ENCODE results near the gene CARD19. TPM values are rescaled to one million over a fixed set of nuclear protein-coding genes. Genes with fewer than 3 reads are reported as not detected.

The CARD19 gene
- total RNA-seq, 4 donors from 2014 or later: 34.7 to 74.4 (median 58.9) TPM

DNA sequence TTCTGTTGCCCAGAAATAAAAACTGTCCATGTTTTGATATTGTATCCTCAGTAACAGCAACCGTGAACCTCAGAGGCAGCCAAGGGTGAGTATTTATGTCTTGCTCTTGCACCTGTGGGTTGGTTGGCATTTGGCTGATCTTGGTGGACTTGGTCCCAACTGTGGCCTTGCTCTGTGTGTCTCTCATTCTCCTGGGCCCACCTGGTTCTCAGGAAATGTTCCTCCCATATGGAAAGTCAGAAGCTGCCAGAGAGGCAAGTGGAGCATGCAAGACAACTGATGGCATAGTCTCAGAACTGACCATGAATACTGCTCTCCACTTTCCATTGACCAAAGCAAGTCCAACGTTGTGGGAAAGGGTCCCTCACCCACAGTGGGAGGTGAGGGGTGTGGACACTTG lies 51.6 kb downstream of the CARD19 start:
- peaks cover 0 to 15% (median 6%) of the 10 kb centered on the region in 4 donors for H3K4me1 ChIP-seq
- no peaks in the 10 kb centered on the region for H3K36me3 ChIP-seq
- no peaks in the 10 kb centered on the region for H3K9me3 ChIP-seq
- H3K27ac ChIP-seq: no peak overlapping the region
- no peaks in the 10 kb centered on the region for H3K27me3 ChIP-seq
- no peak for DNase-seq
- H3K4me3 ChIP-seq: no peak overlapping the region
- TF ChIP-seq, protein P1, sequence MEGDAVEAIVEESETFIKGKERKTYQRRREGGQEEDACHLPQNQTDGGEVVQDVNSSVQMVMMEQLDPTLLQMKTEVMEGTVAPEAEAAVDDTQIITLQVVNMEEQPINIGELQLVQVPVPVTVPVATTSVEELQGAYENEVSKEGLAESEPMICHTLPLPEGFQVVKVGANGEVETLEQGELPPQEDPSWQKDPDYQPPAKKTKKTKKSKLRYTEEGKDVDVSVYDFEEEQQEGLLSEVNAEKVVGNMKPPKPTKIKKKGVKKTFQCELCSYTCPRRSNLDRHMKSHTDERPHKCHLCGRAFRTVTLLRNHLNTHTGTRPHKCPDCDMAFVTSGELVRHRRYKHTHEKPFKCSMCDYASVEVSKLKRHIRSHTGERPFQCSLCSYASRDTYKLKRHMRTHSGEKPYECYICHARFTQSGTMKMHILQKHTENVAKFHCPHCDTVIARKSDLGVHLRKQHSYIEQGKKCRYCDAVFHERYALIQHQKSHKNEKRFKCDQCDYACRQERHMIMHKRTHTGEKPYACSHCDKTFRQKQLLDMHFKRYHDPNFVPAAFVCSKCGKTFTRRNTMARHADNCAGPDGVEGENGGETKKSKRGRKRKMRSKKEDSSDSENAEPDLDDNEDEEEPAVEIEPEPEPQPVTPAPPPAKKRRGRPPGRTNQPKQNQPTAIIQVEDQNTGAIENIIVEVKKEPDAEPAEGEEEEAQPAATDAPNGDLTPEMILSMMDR (IDR thresholded peaks at IDR 0.05): no peak
- no peak for TF ChIP-seq POLR2A (IDR thresholded peaks at IDR 0.05)

DNA sequence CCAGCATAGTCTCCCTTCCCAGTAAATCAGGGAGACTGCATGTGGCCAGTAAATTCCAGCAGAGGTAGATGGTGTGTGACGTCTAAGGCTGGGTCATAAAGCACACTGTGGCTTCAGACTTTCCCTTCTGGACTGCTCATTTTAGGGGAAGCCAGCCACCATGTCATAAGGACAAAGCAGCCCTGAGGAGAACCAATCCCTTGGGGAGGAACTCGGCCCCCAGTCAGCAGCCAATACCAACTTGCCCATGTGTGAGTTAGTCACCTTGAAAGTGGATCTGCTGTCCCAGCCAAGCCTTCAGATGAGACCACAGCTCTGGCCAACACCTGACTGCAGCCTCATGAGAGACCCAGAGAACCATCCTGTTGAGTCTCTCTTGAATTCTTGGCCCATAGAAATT lies 52.7 kb downstream of the CARD19 start:
- H3K36me3 ChIP-seq: no peaks in the 10 kb centered on the region

DNA sequence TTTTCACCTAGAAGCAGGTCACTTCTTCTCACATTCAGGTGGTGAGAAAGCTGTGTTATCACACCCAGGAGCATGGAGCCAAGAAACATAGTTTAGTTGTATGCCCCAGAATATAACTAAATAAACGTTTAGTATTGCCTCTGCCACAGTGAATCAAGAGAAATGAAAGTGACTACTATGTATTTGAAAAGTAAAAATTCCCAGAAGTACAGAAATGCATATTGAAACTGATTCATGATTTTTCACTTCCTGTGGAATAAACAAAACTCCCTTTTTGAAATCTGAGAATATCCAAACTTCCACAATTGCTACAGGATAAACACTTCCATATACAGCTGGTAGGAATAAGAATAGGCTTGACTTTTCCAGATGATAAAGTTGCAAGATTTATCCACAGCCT lies 53.3 kb downstream of the CARD19 start:
- TF ChIP-seq, protein P1 (IDR thresholded peaks at IDR 0.05): no peak

More for the DNA sequence above, 52.7 kb downstream of the CARD19 start:
- Histone ChIP-seq H3K27me3 (no peaks in the 10 kb centered on the region), H3K9me3 (no peaks in the 10 kb centered on the region), H3K27ac (no peak overlapping the region), H3K4me3 (no peak overlapping the region), H3K4me1 (peaks cover 0 to 13% (median 5%) of the 10 kb centered on the region in 4 donors)
- TF ChIP-seq POLR2A (IDR thresholded peaks at IDR 0.05): no peak
- TF ChIP-seq, protein P1 (IDR thresholded peaks at IDR 0.05): no peak
- no peak for DNase-seq

GRCh38 chr9:93151097-93151784 lies 55.2 kb downstream of the CARD19 start:
- Histone ChIP-seq H3K4me3 (no peak overlapping the region), H3K27me3 (no peaks in the 10 kb centered on the region), H3K4me1 (no peaks in the 10 kb centered on the region), H3K9me3 (no peaks in the 10 kb centered on the region), H3K27ac (no peak overlapping the region), H3K36me3 (no peaks in the 10 kb centered on the region)
- DNase-seq: no peak
- no peak for TF ChIP-seq POLR2A (IDR thresholded peaks at IDR 0.05)
- TF ChIP-seq, protein P1 (IDR thresholded peaks at IDR 0.05): no peak

More for the DNA sequence above, 53.3 kb downstream of the CARD19 start:
- no peaks in the 10 kb centered on the region for H3K9me3 ChIP-seq
- no peaks in the 10 kb centered on the region for H3K36me3 ChIP-seq
- H3K27ac ChIP-seq: no peak overlapping the region
- DNase-seq: no peak
- peaks cover 0 to 6% (median 0%) of the 10 kb centered on the region in 4 donors for H3K4me1 ChIP-seq
- H3K27me3 ChIP-seq: no peaks in the 10 kb centered on the region
- no peak overlapping the region for H3K4me3 ChIP-seq

DNA sequence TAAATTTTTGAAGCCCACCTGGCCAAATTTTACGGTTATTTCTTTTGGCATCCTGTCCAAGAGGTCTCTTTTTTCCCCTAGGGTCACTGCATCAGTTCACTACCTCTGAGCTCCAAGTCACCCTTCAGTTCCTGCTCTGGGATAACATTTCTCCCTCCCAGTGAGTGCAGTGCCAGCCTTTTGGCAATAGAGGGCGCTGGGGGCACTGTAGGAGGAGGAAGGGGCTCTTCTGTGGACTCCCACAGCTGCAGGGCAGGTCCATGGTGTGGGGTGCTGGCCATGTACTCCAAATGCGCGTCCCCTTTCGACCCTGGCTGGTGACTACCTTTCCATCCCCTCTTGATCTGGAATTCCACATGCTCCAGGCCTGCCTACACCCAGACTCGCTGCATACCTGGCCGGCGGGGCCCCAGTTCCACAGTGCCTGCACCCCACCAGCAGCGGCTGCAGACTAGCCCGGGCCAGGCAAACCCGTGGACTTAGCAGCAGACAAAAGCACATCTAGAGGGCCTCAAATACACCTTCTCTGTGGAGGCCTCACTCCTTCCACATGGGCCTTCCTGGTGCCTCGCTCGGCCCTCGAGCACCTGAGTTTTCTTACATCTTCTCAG lies 58.4 kb downstream of the CARD19 start:
- Histone ChIP-seq H3K36me3 (no peaks in the 10 kb centered on the region), H3K9me3 (no peaks in the 10 kb centered on the region), H3K4me3 (no peak overlapping the region), H3K4me1 (no peaks in the 10 kb centered on the region), H3K27me3 (no peaks in the 10 kb centered on the region), H3K27ac (no peak overlapping the region)
- TF ChIP-seq POLR2A (IDR thresholded peaks at IDR 0.05): no peak
- TF ChIP-seq, protein P1 (IDR thresholded peaks at IDR 0.05): peak in 4 of 6 experiments; percentile 27 to 53 (median 48)
- no peak for DNase-seq

All from Peyer's patch (tissue), 4 donors.